Uterus (tissue), 4 donors: ENCODE data around the gene DROSHA. TPM values are rescaled to one million over a fixed set of nuclear protein-coding genes. Genes with fewer than 3 reads are reported as not detected.

Source experiments
- DNase-seq, 2 donors: peaks; one replicate each; pipeline ENCODE4 v3.0.0-alpha.2; 2019 to 2020
- H3K27ac ChIP-seq, 2 donors: fragments of 200-600 bp; sonication (generic); 1 replicate in 1 of 2; 2 replicates in 1 of 2; pipeline ENCODE4 v1.5.1; 2016 to 2018
- H3K27me3 ChIP-seq, 2 donors: fragments of 200-600 bp; sonication (generic); one replicate each; pipeline ENCODE4 v1.5.1; 2018 to 2019; ENCODE audit warnings: control low read depth in 1 of 2
- H3K36me3 ChIP-seq, 2 donors: fragments of 200-600 bp; sonication (generic); one replicate each; pipeline ENCODE4 v1.5.1; 2019; ENCODE audit warnings: control low read depth in 1 of 2
- H3K4me1 ChIP-seq, 2 donors: fragments of 200-600 bp; sonication (generic); one replicate each; pipeline ENCODE4 v1.5.1; 2018 to 2019; ENCODE audit warnings: control low read depth in 1 of 2
- H3K4me3 ChIP-seq, 2 donors: fragments of 200-600 bp; sonication (generic); 1 replicate in 1 of 2; 2 replicates in 1 of 2; pipeline ENCODE4 v1.5.1; 2018 to 2019; ENCODE audit warnings: mild to moderate bottlenecking in 1 of 2
- H3K9me3 ChIP-seq, 2 donors: fragments of 200-600 bp; sonication (generic); one replicate each; pipeline ENCODE4 v1.5.1; 2019; ENCODE audit warnings: control low read depth in 1 of 2
- CTCF ChIP-seq, 4 experiments: fragments of 200-600 bp in 2 of 4; fragments of 450-650 bp in 2 of 4; sonication (generic) in 2 of 4; IDR thresholded peaks; one replicate each; pipeline ENCODE4 v1.5.1; 2016 to 2019; ENCODE audit warnings: antibody characterized with exemption in 4 of 4, mild to moderate bottlenecking in 2 of 4, moderate library complexity in 1 of 4
- POLR2A ChIP-seq, 2 donors: fragments of 450-650 bp; IDR thresholded peaks; one replicate each; pipeline ENCODE4 v1.6.1; 2016; ENCODE audit warnings: antibody characterized with exemption in 2 of 2, mild to moderate bottlenecking in 1 of 2, moderate library complexity in 1 of 2
- intact Hi-C: fragments of 100-400 bp; cut with DNase I; formaldehyde crosslinking; loops from one replicate; pipeline ENCODE4 v1.15.1; 2023; ENCODE audit warnings: low total_unique reads
- total RNA-seq, 4 donors: library from RNA; depleted of rRNA in 3 of 4; stranded (reverse); fragments of >200 nt in 3 of 4; gene quantifications; one replicate each; pipeline versions ENCODE4 v1.1.0 to v1.2.4, GENCODE V29; 2014 to 2023
- donor health status: DM: yes; HTN: yes; CAD: no.

DROSHA gene
- total RNA-seq, 4 donors from 2014 or later: 17.2 to 82.1 (median 40.5) TPM

GRCh38 chr5:31531543-31531887 is 378 bp downstream of the DROSHA start:
- Histone ChIP-seq H3K27ac (peak overlapping the region; percentile 58 to 82), H3K36me3 (no peaks in the 10 kb centered on the region), H3K4me1 (peaks cover 0 to 6% of the 10 kb centered on the region in 2 donors), H3K4me3 (peak overlapping the region; percentile 70 to 88), H3K9me3 (no peaks in the 10 kb centered on the region), H3K27me3 (no peaks in the 10 kb centered on the region)
- TF ChIP-seq POLR2A (IDR thresholded peaks at IDR 0.05): no peak
- no peak for TF ChIP-seq CTCF (IDR thresholded peaks at IDR 0.05)
- DNase-seq: no peak
- intact Hi-C loops: no loop called here

GRCh38 chr5:31530541-31531265 is 1.2 kb downstream of the DROSHA start:
- H3K4me1 ChIP-seq: peaks cover 0 to 6% of the 10 kb centered on the region in 2 donors
- H3K36me3 ChIP-seq: no peaks in the 10 kb centered on the region
- no peak overlapping the region for H3K27ac ChIP-seq
- intact Hi-C loops: no loop called here
- no peaks in the 10 kb centered on the region for H3K9me3 ChIP-seq
- TF ChIP-seq POLR2A (IDR thresholded peaks at IDR 0.05) (no peak), CTCF (IDR thresholded peaks at IDR 0.05) (no peak)
- H3K27me3 ChIP-seq: no peaks in the 10 kb centered on the region
- no peak for DNase-seq
- peak overlapping the region; percentile 70 to 88 for H3K4me3 ChIP-seq

GRCh38 chr5:31523041-31523440 is 8.9 kb downstream of the DROSHA start:
- TF ChIP-seq POLR2A (IDR thresholded peaks at IDR 0.05): no peak
- TF ChIP-seq CTCF (IDR thresholded peaks at IDR 0.05): no peak
- H3K9me3 ChIP-seq: no peaks in the 10 kb centered on the region
- no peaks in the 10 kb centered on the region for H3K36me3 ChIP-seq
- H3K27me3 ChIP-seq: no peaks in the 10 kb centered on the region
- H3K4me3 ChIP-seq: no peak overlapping the region
- no peak for DNase-seq
- H3K4me1 ChIP-seq: peaks cover 0 to 3% of the 10 kb centered on the region in 2 donors
- H3K27ac ChIP-seq: no peak overlapping the region
- intact Hi-C loops: no loop called here

- intact Hi-C loops: no loop called here
- peaks cover 0 to 3% of the 10 kb centered on the region in 2 donors for H3K4me1 ChIP-seq
- TF ChIP-seq CTCF (IDR thresholded peaks at IDR 0.05): no peak
- no peak for TF ChIP-seq POLR2A (IDR thresholded peaks at IDR 0.05)
- no peaks in the 10 kb centered on the region for H3K9me3 ChIP-seq
- H3K4me3 ChIP-seq: no peak overlapping the region
- H3K27ac ChIP-seq: no peak overlapping the region
- no peak for DNase-seq
- H3K36me3 ChIP-seq: no peaks in the 10 kb centered on the region
- H3K27me3 ChIP-seq: no peaks in the 10 kb centered on the region
Measured at GRCh38 chr5:31516802-31517201, 15.1 kb downstream of the DROSHA start.

- Histone ChIP-seq H3K27me3 (no peaks in the 10 kb centered on the region), H3K9me3 (no peaks in the 10 kb centered on the region), H3K4me1 (no peaks in the 10 kb centered on the region), H3K4me3 (no peak overlapping the region), H3K27ac (no peak overlapping the region), H3K36me3 (no peaks in the 10 kb centered on the region)
- intact Hi-C loops: no loop called here
- no peak for DNase-seq
- no peak for TF ChIP-seq POLR2A (IDR thresholded peaks at IDR 0.05)
- no peak for TF ChIP-seq CTCF (IDR thresholded peaks at IDR 0.05)
Measured at GRCh38 chr5:31511305-31511704, 20.6 kb downstream of the DROSHA start.
